SK-N-SH (cell line): ENCODE results near the gene EIPR1. TPM values are rescaled to one million over a fixed set of nuclear protein-coding genes. Genes with fewer than 3 reads are reported as not detected.

ENCODE experiments used
- CTCF ChIA-PET: fragments of 300-600, 350-600 bp; formaldehyde crosslinking; extraction: SDS; loops from one replicate; lab custom pipeline; 2021; lab: Yijun Ruan, JAX
- POLR2A ChIA-PET: fragments of 350-600 bp; sonication (Branson Sonifier 250); formaldehyde crosslinking; extraction: SDS; loops from one replicate; lab custom pipeline; 2020; ENCODE audit warnings: antibody characterized with exemption, inconsistent platforms; lab: Yijun Ruan, JAX
- DNase-seq: peaks from one replicate; pipeline ENCODE4 v3.0.0; 2012
- H2AFZ ChIP-seq: fragments of 200-600 bp; sonication (generic); 2 replicates; pipeline ENCODE4 v1.8.1; 2016; ENCODE audit warnings: antibody characterized with exemption, mild to moderate bottlenecking, low read depth
- H3F3A ChIP-seq: fragments of 200-600 bp; sonication (generic); replicated peaks from 2 replicates; pipeline ENCODE3; 2016; ENCODE audit warnings: antibody characterized with exemption, mild to moderate bottlenecking; ENCODE audit not compliant: insufficient read depth
- H3K27ac ChIP-seq, 2 experiments: fragments of 200-500 bp in 1 of 2; fragments of 200-600 bp in 1 of 2; sonication (Bioruptor generic) in 1 of 2; sonication (generic), shearing (Covaris generic) in 1 of 2; 2 replicates each; pipeline versions ENCODE4 v1.5.1 to v1.6.1; 2014 to 2016; ENCODE audit warnings: low read depth in 2 of 2, inconsistent platforms in 1 of 2, low read length in 1 of 2, mild to moderate bottlenecking in 1 of 2, mixed read lengths in 1 of 2
- H3K27me3 ChIP-seq: fragments of 200-600 bp; sonication (generic), shearing (Covaris generic); 2 replicates; pipeline ENCODE4 v1.6.1; 2016; ENCODE audit warnings: mixed run types; ENCODE audit not compliant: insufficient read depth
- H3K36me3 ChIP-seq, 2 experiments: fragments of 200-500 bp in 1 of 2; fragments of 200-600 bp in 1 of 2; sonication (Bioruptor generic) in 1 of 2; sonication (generic) in 1 of 2; replicated peaks in 1 of 2; 2 replicates each; pipeline versions ENCODE3 to v1.5.1; 2014 to 2016; ENCODE audit warnings: low read length in 1 of 2, mild to moderate bottlenecking in 1 of 2; ENCODE audit not compliant: insufficient read depth in 2 of 2, control insufficient read depth in 1 of 2
- H3K4me1 ChIP-seq, 2 experiments: fragments of 200-500 bp in 1 of 2; fragments of 200-600 bp in 1 of 2; sonication (Bioruptor generic) in 1 of 2; sonication (generic), shearing (Covaris generic) in 1 of 2; 2 replicates each; pipeline versions ENCODE4 v1.5.1 to v1.6.1; 2014 to 2016; ENCODE audit warnings: low read depth in 1 of 2, low read length in 1 of 2, mixed run types in 1 of 2; ENCODE audit not compliant: insufficient read depth in 2 of 2, control insufficient read depth in 1 of 2
- H3K4me2 ChIP-seq: fragments of 200-600 bp; sonication (generic), shearing (Covaris generic); 2 replicates; pipeline ENCODE4 v1.6.1; 2017; ENCODE audit warnings: mixed run types
- H3K4me3 ChIP-seq, 2 experiments: fragments of 200-500 bp in 1 of 2; fragments of 200-600 bp in 1 of 2; sonication (Bioruptor generic) in 1 of 2; sonication (generic), shearing (Covaris generic) in 1 of 2; 2 replicates each; pipeline versions ENCODE4 v1.5.1 to v1.8.1; 2014 to 2016; ENCODE audit warnings: low read depth in 2 of 2, inconsistent platforms in 1 of 2, low read length in 1 of 2, mild to moderate bottlenecking in 1 of 2, mixed read lengths in 1 of 2, moderate library complexity in 1 of 2
- H3K79me2 ChIP-seq: fragments of 200-600 bp; sonication (generic); 2 replicates; pipeline ENCODE4 v1.8.1; 2017; ENCODE audit warnings: mild to moderate bottlenecking; ENCODE audit not compliant: insufficient read depth
- H3K9ac ChIP-seq: fragments of 200-600 bp; sonication (generic); 2 replicates; pipeline ENCODE4 v1.6.1; 2017; ENCODE audit warnings: mixed run types
- H3K9me2 ChIP-seq: fragments of 200-600 bp; sonication (generic); 2 replicates; pipeline ENCODE4 v1.6.1; 2017; ENCODE audit warnings: mixed run types
- H3K9me3 ChIP-seq: fragments of 200-600 bp; sonication (generic); 2 replicates; pipeline ENCODE4 v1.6.1; 2017; ENCODE audit warnings: mixed run types, mild to moderate bottlenecking, moderate library complexity
- H4K20me1 ChIP-seq: fragments of 200-600 bp; sonication (generic); 2 replicates; pipeline ENCODE4 v1.6.1; 2017; ENCODE audit warnings: mild to moderate bottlenecking, mixed run types; ENCODE audit not compliant: insufficient read depth
- CHD2 ChIP-seq: fragments of 150-350 bp; IDR thresholded peaks from 2 replicates; pipeline ENCODE4 v1.6.1; 2018; ENCODE audit warnings: low read length; ENCODE audit not compliant: partially characterized antibody
- CTCF ChIP-seq: fragments of 200-600 bp; sonication (generic); IDR thresholded peaks from 2 replicates; pipeline ENCODE4 v1.6.1; 2017; ENCODE audit warnings: antibody characterized with exemption, mild to moderate bottlenecking, moderate library complexity
- ELF1 ChIP-seq: IDR thresholded peaks from 2 replicates; pipeline ENCODE4 v1.4.0; 2012
- EP300 ChIP-seq, 2 experiments: IDR thresholded peaks; 2 replicates each; pipeline versions ENCODE4 v1.4.0 to v1.6.1; 2012; ENCODE audit warnings: borderline replicate concordance in 1 of 2, low read depth in 1 of 2, low read length in 1 of 2
- EZH2phosphoT487 ChIP-seq: fragments of 200-600 bp; sonication (generic); IDR thresholded peaks from 2 replicates; pipeline ENCODE4 v1.6.1; 2017; ENCODE audit warnings: low read depth, mixed run types, mild to moderate bottlenecking, antibody characterized with exemption, moderate library complexity, borderline replicate concordance
- FOXJ3 ChIP-seq: sonication (generic); formaldehyde crosslinking; IDR thresholded peaks from 2 replicates; pipeline ENCODE4 v1.5.1; 2020; ENCODE audit warnings: mild to moderate bottlenecking, missing genetic modification reagents
- FOXM1 ChIP-seq: IDR thresholded peaks from 2 replicates; pipeline ENCODE4 v1.4.0; 2012; ENCODE audit warnings: low read depth, mild to moderate bottlenecking
- GATA2 ChIP-seq: sonication (generic); formaldehyde crosslinking; IDR thresholded peaks from 2 replicates; pipeline ENCODE4 v1.5.0; 2020; ENCODE audit warnings: mild to moderate bottlenecking, missing genetic modification reagents
- JUND ChIP-seq: IDR thresholded peaks from 2 replicates; pipeline ENCODE4 v1.4.0; 2012
- MAX ChIP-seq: IDR thresholded peaks from 2 replicates; pipeline ENCODE4 v1.4.0; 2012; ENCODE audit warnings: low read depth
- MXI1 ChIP-seq: IDR thresholded peaks from 2 replicates; pipeline ENCODE4 v1.6.1; 2012; ENCODE audit warnings: mild to moderate bottlenecking, low read depth, low read length, improper control_type of control experiment
- NFIC ChIP-seq: IDR thresholded peaks from 2 replicates; pipeline ENCODE4 v1.4.0; 2012; ENCODE audit warnings: borderline replicate concordance
- PBX3 ChIP-seq: IDR thresholded peaks from 2 replicates; pipeline ENCODE4; 2012
- RCOR1 ChIP-seq: fragments of 150-350 bp; IDR thresholded peaks from 2 replicates; pipeline ENCODE4 v1.6.1; 2017; ENCODE audit warnings: antibody characterized with exemption, low read length
- SMC3 ChIP-seq: IDR thresholded peaks from 2 replicates; pipeline ENCODE4 v1.6.1; 2012; ENCODE audit warnings: low read depth, low read length, improper control_type of control experiment
- TCF12 ChIP-seq: IDR thresholded peaks from 2 replicates; pipeline ENCODE4 v1.4.0; 2012
- YY1 ChIP-seq: IDR thresholded peaks from 2 replicates; pipeline ENCODE4 v1.4.0; 2012; ENCODE audit warnings: low read depth, mild to moderate bottlenecking
- ZBTB33 ChIP-seq: IDR thresholded peaks from 2 replicates; pipeline ENCODE4 v1.4.0; 2012; ENCODE audit warnings: low read depth, borderline replicate concordance
- WGBS: methylation state at CpG from one replicate; pipeline ENCODE4 v1.1.6; 2017; ENCODE audit warnings: low lambda C conversion rate; 5-methylcytosine and 5-hydroxymethylcytosine counted together
- polyA plus RNA-seq, 3 experiments: library from polyadenylated mRNA; depleted of rRNA; stranded (reverse); fragments of >200 nt; gene quantifications; 2 replicates each; pipeline ENCODE4 v1.2.3, GENCODE V29; 2012

The EIPR1 gene
- polyA plus RNA-seq, 1 of the 3 experiments (the other 2 are of a cell fraction): 85.9 TPM

- POLR2A ChIA-PET: interaction anchor here (0.7 to 2.8 kb wide), 14 partner anchors 9 to 977 kb away, joined by 3 to 21 read pairs (median 6); partner anchors contain the start of gene TRAPPC12
- peak; percentile 83 for DNase-seq
- peak overlapping the region in 1 of 2 experiments; percentile 99; a peak in 2 of 4 replicates for H3K27ac ChIP-seq
- no peak overlapping the region for H2AFZ ChIP-seq
- TF ChIP-seq FOXM1 (no peak), MAX (no peak), CHD2 (no peak), EZH2phosphoT487 (no peak), YY1 (no peak), TCF12 (no peak), EP300 (IDR thresholded peaks at IDR 0.05; ENCODE audit: borderline replicate concordance in 1 of 2, low read depth in 1 of 2, low read length in 1 of 2) (no peak; a peak in 1 of 4 replicates), NFIC (no peak), ELF1 (no peak), ZBTB33 (no peak)
- TF ChIP-seq, all 33 proteins: peak for 0
- Histone ChIP-seq H3K79me2 (peaks cover 1% of the 10 kb centered on the region; the same call in 1 of the 2 replicates), H3K27me3 (no peaks in the 10 kb centered on the region), H3K9me2 (no peaks in the 10 kb centered on the region), H3K4me3 (no peak overlapping the region), H3K4me1 (peaks cover 4 to 42% of the 10 kb centered on the region in 2 experiments; a peak in 3 of 4 replicates), H4K20me1 (no peaks in the 10 kb centered on the region), H3K9ac (no peak overlapping the region), H3K4me2 (no peak overlapping the region), H3K9me3 (no peaks in the 10 kb centered on the region), H3K36me3 (peaks cover 6 to 13% of the 10 kb centered on the region in 2 experiments), H3F3A (peaks cover 4% of the 10 kb centered on the region)
- 93% methylated on average over 10 of the region's 10 CpGs for WGBS
- CTCF ChIA-PET: interaction anchor here (0.7 to 3.7 kb wide), 26 partner anchors 9 to 1447 kb away, joined by 3 to 24 read pairs (median 6); no protein-coding TSS in a partner anchor
Measured at GRCh38 chr2:3302421-3302750, 75.2 kb downstream of the EIPR1 start.

- Histone ChIP-seq H3K4me3 (no peak overlapping the region), H3K9me3 (no peaks in the 10 kb centered on the region), H4K20me1 (no peaks in the 10 kb centered on the region; the same call in 1 of the 2 replicates), H3K4me2 (no peak overlapping the region), H3K36me3 (peaks cover 6 to 13% of the 10 kb centered on the region in 2 experiments), H3K9ac (no peak overlapping the region), H3K79me2 (no peaks in the 10 kb centered on the region; the same call in 1 of the 2 replicates), H3K27ac (peak overlapping the region in 1 of 2 experiments; percentile 99; a peak in 1 of 4 replicates), H3K9me2 (no peaks in the 10 kb centered on the region)
- no peak for DNase-seq
- no peak for TF ChIP-seq FOXJ3 (CRISPR knock-in tag)
- no peak for TF ChIP-seq GATA2 (CRISPR knock-in tag)
- no peak for TF ChIP-seq SMC3
- no peak for TF ChIP-seq CTCF
- TF ChIP-seq EZH2phosphoT487: no peak
- no peak for TF ChIP-seq MXI1
- TF ChIP-seq RCOR1: no peak
- TF ChIP-seq EP300 (IDR thresholded peaks at IDR 0.05; ENCODE audit: borderline replicate concordance in 1 of 2, low read depth in 1 of 2, low read length in 1 of 2): no peak
- no peak for TF ChIP-seq JUND
- TF ChIP-seq PBX3: no peak
- TF ChIP-seq, all 33 proteins: peak for 0
- POLR2A ChIA-PET: no interaction called here
- H3K4me1 ChIP-seq: peaks cover 4 to 56% of the 10 kb centered on the region in 2 experiments; a peak in 3 of 4 replicates
- H3F3A ChIP-seq: peaks cover 4% of the 10 kb centered on the region
- no peaks in the 10 kb centered on the region for H3K27me3 ChIP-seq
- CTCF ChIA-PET: interaction anchor here (3.7 kb wide), 1 partner anchor 14 kb away, joined by 24 read pairs; no protein-coding TSS in a partner anchor
- no peak overlapping the region for H2AFZ ChIP-seq
- 93% methylated on average over 6 of the region's 6 CpGs for WGBS
Measured at GRCh38 chr2:3301001-3301400, 76.6 kb downstream of the EIPR1 start.
